GM23338 (cell line): ENCODE results near the gene ATP5IF1. TPM values are rescaled to one million over a fixed set of nuclear protein-coding genes. Genes with fewer than 3 reads are reported as not detected.

Experiments
- ATAC-seq: fragments of 200-7000 bp; cut with Tn5 transposase; 3 replicates; pipeline ENCODE4 v1.9.1; 2020
- DNase-seq: peaks from one replicate; pipeline ENCODE4 v3.0.0-alpha.2; 2015; ENCODE audit warnings: low spot score
- H2AFZ ChIP-seq: fragments of 200-600 bp; sonication (generic); 2 replicates; pipeline ENCODE4 v1.8.0; 2016; ENCODE audit warnings: antibody characterized with exemption, mild to moderate bottlenecking, moderate library complexity
- H3F3A ChIP-seq: fragments of 200-600 bp; sonication (generic); replicated peaks from 2 replicates; pipeline ENCODE4 v1.8.0; 2017; ENCODE audit warnings: antibody characterized with exemption, mixed run types, low read depth
- H3K27ac ChIP-seq: fragments of 200-600 bp; sonication (generic); 2 replicates; pipeline ENCODE4 v1.6.1; 2016; ENCODE audit warnings: low read depth
- H3K27me3 ChIP-seq: fragments of 200-600 bp; sonication (generic); 2 replicates; pipeline ENCODE4 v1.8.0; 2016; ENCODE audit warnings: mild to moderate bottlenecking, mixed run types, moderate library complexity; ENCODE audit not compliant: insufficient read depth
- H3K36me3 ChIP-seq: fragments of 200-600 bp; sonication (generic); 2 replicates; pipeline ENCODE4 v1.8.0; 2016; ENCODE audit warnings: mild to moderate bottlenecking; ENCODE audit not compliant: insufficient read depth
- H3K4me1 ChIP-seq: fragments of 200-600 bp; sonication (generic); 2 replicates; pipeline ENCODE4 v1.8.0; 2016; ENCODE audit warnings: mild to moderate bottlenecking, moderate library complexity; ENCODE audit not compliant: insufficient read depth
- H3K4me2 ChIP-seq: fragments of 200-600 bp; sonication (generic); 2 replicates; pipeline ENCODE4 v1.7.1; 2017; ENCODE audit warnings: mixed run types
- H3K4me3 ChIP-seq: fragments of 200-600 bp; sonication (generic); 2 replicates; pipeline ENCODE4 v1.6.1; 2016; ENCODE audit warnings: mixed run types
- H3K79me2 ChIP-seq: fragments of 200-600 bp; sonication (generic); replicated peaks from 2 replicates; pipeline ENCODE4 v1.8.0; 2017; ENCODE audit warnings: mild to moderate bottlenecking; ENCODE audit not compliant: insufficient read depth
- H3K9me2 ChIP-seq: fragments of 200-600 bp; sonication (generic); 2 replicates; pipeline ENCODE4 v1.8.0; 2017; ENCODE audit not compliant: insufficient read depth
- H4K20me1 ChIP-seq: fragments of 200-600 bp; sonication (generic); replicated peaks from 2 replicates; pipeline ENCODE4 v1.8.0; 2017; ENCODE audit warnings: mild to moderate bottlenecking; ENCODE audit not compliant: insufficient read depth
- H3K27ac Mint-ChIP-seq: 2 replicates; pipeline ENCODE4 v1.8.0; 2020; ENCODE audit warnings: inconsistent platforms, mild to moderate bottlenecking, moderate library complexity, mixed read lengths
- H3K27me3 Mint-ChIP-seq: 3 replicates; pipeline ENCODE4 v1.8.0; 2022; ENCODE audit warnings: low read depth, mild to moderate bottlenecking, moderate library complexity, mixed read lengths, inconsistent platforms; ENCODE audit not compliant: insufficient read depth, poor library complexity
- H3K36me3 Mint-ChIP-seq: 3 replicates; pipeline ENCODE4 v1.8.0; 2021; ENCODE audit warnings: low read depth, mild to moderate bottlenecking, inconsistent platforms, moderate library complexity, mixed read lengths
- H3K4me1 Mint-ChIP-seq: 3 replicates; pipeline ENCODE4 v1.8.0; 2020; ENCODE audit warnings: mild to moderate bottlenecking, inconsistent platforms, mixed read lengths
- H3K4me3 Mint-ChIP-seq: 3 replicates; pipeline ENCODE4 v1.8.0; 2021; ENCODE audit warnings: moderate library complexity, mild to moderate bottlenecking, inconsistent platforms, mixed read lengths
- H3K9me3 Mint-ChIP-seq: 3 replicates; pipeline ENCODE4 v1.8.0; 2020; ENCODE audit warnings: moderate library complexity, mild to moderate bottlenecking, inconsistent platforms, mixed read lengths
- CREB1 ChIP-seq: fragments of 250-450 bp; sonication (Bioruptor Pico); IDR thresholded peaks from 2 replicates; pipeline ENCODE4 v1.5.0; 2020; ENCODE audit warnings: low read depth, mild to moderate bottlenecking, moderate library complexity
- EZH2 ChIP-seq: fragments of 200-600 bp; sonication (generic); IDR thresholded peaks from one replicate; pipeline ENCODE4 v1.8.0; 2017; ENCODE audit warnings: antibody characterized with exemption, mild to moderate bottlenecking, low read depth; ENCODE audit not compliant: unreplicated experiment
- EZH2phosphoT487 ChIP-seq: fragments of 200-600 bp; sonication (generic); IDR thresholded peaks from one replicate; pipeline ENCODE4 v1.8.1; 2018; ENCODE audit warnings: antibody characterized with exemption; ENCODE audit not compliant: unreplicated experiment
- JUNB ChIP-seq: IDR thresholded peaks from one replicate; pipeline ENCODE4 v1.6.1; 2016; ENCODE audit warnings: antibody characterized with exemption; ENCODE audit not compliant: unreplicated experiment
- POLR2AphosphoS5 ChIP-seq: IDR thresholded peaks from 2 replicates; pipeline ENCODE4 v1.6.1; 2016; ENCODE audit warnings: antibody characterized with exemption, low read depth
- STAT1 ChIP-seq: IDR thresholded peaks from one replicate; pipeline ENCODE4 v1.6.1; 2016; ENCODE audit warnings: antibody characterized with exemption; ENCODE audit not compliant: unreplicated experiment
- ZNF114 ChIP-seq: fragments of 250-450 bp; sonication (Bioruptor Pico); IDR thresholded peaks from 2 replicates; pipeline ENCODE4 v1.5.0; 2020; ENCODE audit warnings: mild to moderate bottlenecking, moderate library complexity
- ZNF331 ChIP-seq: fragments of 250-450 bp; sonication (Bioruptor Pico); IDR thresholded peaks from 2 replicates; pipeline ENCODE4 v1.5.0; 2020; ENCODE audit warnings: low read depth, mild to moderate bottlenecking, moderate library complexity
- polyA plus RNA-seq: library from polyadenylated mRNA; unstranded; fragments of >200 nt; fragmentation: Nextera tagmentation; extraction: Ambion mirVana; gene quantifications from 2 replicates; pipeline ENCODE4 v1.2.1, GENCODE V29; 2016
- total RNA-seq: library from RNA; depleted of rRNA; stranded (reverse); fragments of >200 nt; shearing (Covaris generic); gene quantifications from 2 replicates; pipeline ENCODE4 v1.2.3, GENCODE V29; 2014
- TF ChIP-seq, protein P1 (sequence below): IDR thresholded peaks from 2 replicates; pipeline ENCODE4 v1.6.1; 2016; ENCODE audit warnings: antibody characterized with exemption
- TF ChIP-seq, protein P2 (sequence below), 2 experiments: fragments of 200-600 bp in 1 of 2; sonication (generic) in 1 of 2; conservative IDR thresholded peaks; 2 replicates each; pipeline versions ENCODE4 v1.5.1 to v1.6.1; 2016 to 2017; ENCODE audit warnings: antibody characterized with exemption in 2 of 2, low read depth in 2 of 2, mild to moderate bottlenecking in 2 of 2, moderate library complexity in 1 of 2
- TF ChIP-seq, protein P3 (sequence below): fragments of 250-450 bp; sonication (Bioruptor Pico); IDR thresholded peaks from 2 replicates; pipeline ENCODE4 v1.5.0; 2020; ENCODE audit warnings: mild to moderate bottlenecking, moderate library complexity

The ATP5IF1 gene
- total and polyA plus RNA-seq, 2 experiments from 2014 or later: 230 to 1,325 TPM

DNA sequence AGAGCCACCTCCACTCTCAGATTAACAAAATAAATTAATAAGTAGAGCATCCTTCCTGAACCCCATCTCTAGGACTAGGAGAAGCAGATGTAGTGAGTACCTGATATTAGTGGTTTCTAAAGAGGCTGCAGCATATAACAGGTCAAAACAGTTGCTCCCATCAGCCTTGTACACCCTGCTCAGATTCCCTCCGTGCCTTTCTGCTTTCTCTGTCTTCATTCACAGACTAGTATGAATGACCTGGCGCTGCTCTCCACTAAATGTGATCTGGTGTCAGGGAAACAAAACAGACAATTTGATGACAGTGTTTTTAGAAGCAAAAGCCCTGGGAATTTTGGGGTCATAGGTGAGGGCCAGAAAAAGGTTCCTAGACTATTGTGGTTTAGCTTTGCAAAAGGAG, 31.7 kb downstream of the ATP5IF1 start:
- Histone ChIP-seq H4K20me1 (peaks cover 61% of the 10 kb centered on the region), H3K36me3 (peaks cover 23% of the 10 kb centered on the region), H3K27me3 (no peaks in the 10 kb centered on the region), H3K4me3 (no peak overlapping the region), H3K4me1 (peaks cover 42% of the 10 kb centered on the region), H2AFZ (no peak overlapping the region), H3K9me2 (no peaks in the 10 kb centered on the region), H3K4me2 (0 out of 2 replicates have a peak overlapping the region, but pooled peaks have one; percentile 43), H3K79me2 (peaks cover 87% of the 10 kb centered on the region), H3K27ac (peak overlapping the region; percentile 72; the same call in 1 of the 2 replicates), H3F3A (0 out of 2 replicates have a peak, but pooled peaks cover 9% of the 10 kb centered on the region)
- Mint-ChIP-seq H3K9me3 (no peaks in the 10 kb centered on the region), H3K4me3 (no peak overlapping the region; the same call in 2 of the 3 replicates), H3K4me1 (peaks cover 50% of the 10 kb centered on the region), H3K27ac (no peak overlapping the region), H3K27me3 (peaks cover 13% of the 10 kb centered on the region), H3K36me3 (peaks cover 36% of the 10 kb centered on the region)
- TF ChIP-seq ZNF331 (CRISPR knock-in tag): no peak
- no peak for TF ChIP-seq EZH2phosphoT487
- TF ChIP-seq, protein P1, sequence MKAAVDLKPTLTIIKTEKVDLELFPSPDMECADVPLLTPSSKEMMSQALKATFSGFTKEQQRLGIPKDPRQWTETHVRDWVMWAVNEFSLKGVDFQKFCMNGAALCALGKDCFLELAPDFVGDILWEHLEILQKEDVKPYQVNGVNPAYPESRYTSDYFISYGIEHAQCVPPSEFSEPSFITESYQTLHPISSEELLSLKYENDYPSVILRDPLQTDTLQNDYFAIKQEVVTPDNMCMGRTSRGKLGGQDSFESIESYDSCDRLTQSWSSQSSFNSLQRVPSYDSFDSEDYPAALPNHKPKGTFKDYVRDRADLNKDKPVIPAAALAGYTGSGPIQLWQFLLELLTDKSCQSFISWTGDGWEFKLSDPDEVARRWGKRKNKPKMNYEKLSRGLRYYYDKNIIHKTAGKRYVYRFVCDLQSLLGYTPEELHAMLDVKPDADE: no peak
- no peak for TF ChIP-seq EZH2
- no peak for TF ChIP-seq STAT1
- no peak for TF ChIP-seq CREB1 (CRISPR knock-in tag)
- TF ChIP-seq, protein P2, sequence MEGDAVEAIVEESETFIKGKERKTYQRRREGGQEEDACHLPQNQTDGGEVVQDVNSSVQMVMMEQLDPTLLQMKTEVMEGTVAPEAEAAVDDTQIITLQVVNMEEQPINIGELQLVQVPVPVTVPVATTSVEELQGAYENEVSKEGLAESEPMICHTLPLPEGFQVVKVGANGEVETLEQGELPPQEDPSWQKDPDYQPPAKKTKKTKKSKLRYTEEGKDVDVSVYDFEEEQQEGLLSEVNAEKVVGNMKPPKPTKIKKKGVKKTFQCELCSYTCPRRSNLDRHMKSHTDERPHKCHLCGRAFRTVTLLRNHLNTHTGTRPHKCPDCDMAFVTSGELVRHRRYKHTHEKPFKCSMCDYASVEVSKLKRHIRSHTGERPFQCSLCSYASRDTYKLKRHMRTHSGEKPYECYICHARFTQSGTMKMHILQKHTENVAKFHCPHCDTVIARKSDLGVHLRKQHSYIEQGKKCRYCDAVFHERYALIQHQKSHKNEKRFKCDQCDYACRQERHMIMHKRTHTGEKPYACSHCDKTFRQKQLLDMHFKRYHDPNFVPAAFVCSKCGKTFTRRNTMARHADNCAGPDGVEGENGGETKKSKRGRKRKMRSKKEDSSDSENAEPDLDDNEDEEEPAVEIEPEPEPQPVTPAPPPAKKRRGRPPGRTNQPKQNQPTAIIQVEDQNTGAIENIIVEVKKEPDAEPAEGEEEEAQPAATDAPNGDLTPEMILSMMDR (conservative IDR thresholded peaks at IDR 0.05; ENCODE audit: low read depth in 2 of 2): no peak
- no peak for TF ChIP-seq POLR2AphosphoS5
- TF ChIP-seq, protein P3, sequence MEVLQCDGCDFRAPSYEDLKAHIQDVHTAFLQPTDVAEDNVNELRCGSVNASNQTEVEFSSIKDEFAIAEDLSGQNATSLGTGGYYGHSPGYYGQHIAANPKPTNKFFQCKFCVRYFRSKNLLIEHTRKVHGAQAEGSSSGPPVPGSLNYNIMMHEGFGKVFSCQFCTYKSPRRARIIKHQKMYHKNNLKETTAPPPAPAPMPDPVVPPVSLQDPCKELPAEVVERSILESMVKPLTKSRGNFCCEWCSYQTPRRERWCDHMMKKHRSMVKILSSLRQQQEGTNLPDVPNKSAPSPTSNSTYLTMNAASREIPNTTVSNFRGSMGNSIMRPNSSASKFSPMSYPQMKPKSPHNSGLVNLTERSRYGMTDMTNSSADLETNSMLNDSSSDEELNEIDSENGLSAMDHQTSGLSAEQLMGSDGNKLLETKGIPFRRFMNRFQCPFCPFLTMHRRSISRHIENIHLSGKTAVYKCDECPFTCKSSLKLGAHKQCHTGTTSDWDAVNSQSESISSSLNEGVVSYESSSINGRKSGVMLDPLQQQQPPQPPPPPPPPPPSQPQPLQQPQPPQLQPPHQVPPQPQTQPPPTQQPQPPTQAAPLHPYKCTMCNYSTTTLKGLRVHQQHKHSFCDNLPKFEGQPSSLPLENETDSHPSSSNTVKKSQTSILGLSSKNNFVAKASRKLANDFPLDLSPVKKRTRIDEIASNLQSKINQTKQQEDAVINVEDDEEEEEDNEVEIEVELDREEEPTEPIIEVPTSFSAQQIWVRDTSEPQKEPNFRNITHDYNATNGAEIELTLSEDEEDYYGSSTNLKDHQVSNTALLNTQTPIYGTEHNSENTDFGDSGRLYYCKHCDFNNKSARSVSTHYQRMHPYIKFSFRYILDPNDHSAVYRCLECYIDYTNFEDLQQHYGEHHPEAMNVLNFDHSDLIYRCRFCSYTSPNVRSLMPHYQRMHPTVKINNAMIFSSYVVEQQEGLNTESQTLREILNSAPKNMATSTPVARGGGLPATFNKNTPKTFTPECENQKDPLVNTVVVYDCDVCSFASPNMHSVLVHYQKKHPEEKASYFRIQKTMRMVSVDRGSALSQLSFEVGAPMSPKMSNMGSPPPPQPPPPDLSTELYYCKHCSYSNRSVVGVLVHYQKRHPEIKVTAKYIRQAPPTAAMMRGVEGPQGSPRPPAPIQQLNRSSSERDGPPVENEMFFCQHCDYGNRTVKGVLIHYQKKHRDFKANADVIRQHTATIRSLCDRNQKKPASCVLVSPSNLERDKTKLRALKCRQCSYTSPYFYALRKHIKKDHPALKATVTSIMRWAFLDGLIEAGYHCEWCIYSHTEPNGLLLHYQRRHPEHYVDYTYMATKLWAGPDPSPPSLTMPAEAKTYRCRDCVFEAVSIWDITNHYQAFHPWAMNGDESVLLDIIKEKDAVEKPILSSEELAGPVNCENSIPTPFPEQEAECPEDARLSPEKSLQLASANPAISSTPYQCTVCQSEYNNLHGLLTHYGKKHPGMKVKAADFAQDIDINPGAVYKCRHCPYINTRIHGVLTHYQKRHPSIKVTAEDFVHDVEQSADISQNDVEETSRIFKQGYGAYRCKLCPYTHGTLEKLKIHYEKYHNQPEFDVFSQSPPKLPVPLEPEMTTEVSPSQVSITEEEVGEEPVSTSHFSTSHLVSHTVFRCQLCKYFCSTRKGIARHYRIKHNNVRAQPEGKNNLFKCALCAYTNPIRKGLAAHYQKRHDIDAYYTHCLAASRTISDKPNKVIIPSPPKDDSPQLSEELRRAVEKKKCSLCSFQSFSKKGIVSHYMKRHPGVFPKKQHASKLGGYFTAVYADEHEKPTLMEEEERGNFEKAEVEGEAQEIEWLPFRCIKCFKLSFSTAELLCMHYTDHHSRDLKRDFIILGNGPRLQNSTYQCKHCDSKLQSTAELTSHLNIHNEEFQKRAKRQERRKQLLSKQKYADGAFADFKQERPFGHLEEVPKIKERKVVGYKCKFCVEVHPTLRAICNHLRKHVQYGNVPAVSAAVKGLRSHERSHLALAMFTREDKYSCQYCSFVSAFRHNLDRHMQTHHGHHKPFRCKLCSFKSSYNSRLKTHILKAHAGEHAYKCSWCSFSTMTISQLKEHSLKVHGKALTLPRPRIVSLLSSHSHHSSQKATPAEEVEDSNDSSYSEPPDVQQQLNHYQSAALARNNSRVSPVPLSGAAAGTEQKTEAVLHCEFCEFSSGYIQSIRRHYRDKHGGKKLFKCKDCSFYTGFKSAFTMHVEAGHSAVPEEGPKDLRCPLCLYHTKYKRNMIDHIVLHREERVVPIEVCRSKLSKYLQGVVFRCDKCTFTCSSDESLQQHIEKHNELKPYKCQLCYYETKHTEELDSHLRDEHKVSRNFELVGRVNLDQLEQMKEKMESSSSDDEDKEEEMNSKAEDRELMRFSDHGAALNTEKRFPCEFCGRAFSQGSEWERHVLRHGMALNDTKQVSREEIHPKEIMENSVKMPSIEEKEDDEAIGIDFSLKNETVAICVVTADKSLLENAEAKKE (CRISPR knock-in tag): no peak
- TF ChIP-seq JUNB: no peak
- no peak for TF ChIP-seq ZNF114 (CRISPR knock-in tag)
- DNase-seq (no peak), ATAC-seq (no peak)
